Gastroesophageal sphincter (tissue), 4 donors: ENCODE data around the gene PHACTR1. TPM values are rescaled to one million over a fixed set of nuclear protein-coding genes. Genes with fewer than 3 reads are reported as not detected.
"Not testable (repeated sequence)": the region's sequence is repeated elsewhere in the genome, so short reads cannot be mapped to it uniquely, and the experiment has no call there.

ENCODE experiments used
- ATAC-seq: fragments of 150-250 bp; one replicate; pipeline ENCODE4 v1.9.1; 2016; ENCODE audit warnings: mild to moderate bottlenecking, moderate library complexity
- H3K27ac ChIP-seq, 4 donors: fragments of 200-600 bp; sonication (generic) in 3 of 4; 1 replicate in 3 of 4; 2 replicates in 1 of 4; pipeline ENCODE4 v1.5.1; 2016 to 2019
- H3K27me3 ChIP-seq: fragments of 200-600 bp; sonication (generic); one replicate; pipeline ENCODE4 v1.5.1; 2019
- H3K36me3 ChIP-seq, 2 donors: fragments of 200-600 bp; sonication (generic); one replicate each; pipeline ENCODE4 v1.5.1; 2019; ENCODE audit warnings: control low read depth in 1 of 2
- H3K4me1 ChIP-seq, 3 donors: fragments of 200-600 bp; sonication (generic); 1 replicate in 2 of 3; 2 replicates in 1 of 3; pipeline ENCODE4 v1.5.1; 2016 to 2019; ENCODE audit warnings: control low read depth in 2 of 3
- H3K4me3 ChIP-seq, 2 donors: fragments of 200-600 bp; sonication (generic); one replicate each; pipeline ENCODE4 v1.5.1; 2019; ENCODE audit warnings: mild to moderate bottlenecking in 1 of 2, moderate library complexity in 1 of 2
- H3K9me3 ChIP-seq, 3 donors: fragments of 200-600 bp; sonication (generic); one replicate each; pipeline ENCODE4 v1.5.1; 2017 to 2019; ENCODE audit warnings: control low read depth in 2 of 3
- EP300 ChIP-seq: sonication (generic); formaldehyde crosslinking; IDR thresholded peaks from one replicate; pipeline ENCODE4 v1.6.1; 2017; ENCODE audit warnings: antibody characterized with exemption, mild to moderate bottlenecking
- POLR2A ChIP-seq, 2 donors: fragments of 450-650 bp; IDR thresholded peaks; one replicate each; pipeline ENCODE4 v1.6.1; 2017; ENCODE audit warnings: antibody characterized with exemption in 2 of 2, mild to moderate bottlenecking in 2 of 2, moderate library complexity in 1 of 2
- POLR2AphosphoS5 ChIP-seq: sonication (generic); formaldehyde crosslinking; IDR thresholded peaks from one replicate; pipeline ENCODE4 v1.6.1; 2017; ENCODE audit warnings: antibody characterized with exemption
- WGBS, 2 donors: methylation state at CpG; one replicate each; pipeline ENCODE4 v1.1.5; 2018; ENCODE audit warnings: low coverage in 1 of 2; 5-methylcytosine and 5-hydroxymethylcytosine counted together
- total RNA-seq, 4 donors: library from RNA; depleted of rRNA; stranded (reverse); fragments of >200 nt; gene quantifications; one replicate each; pipeline ENCODE4 v1.1.0, GENCODE V29; 2016
- TF ChIP-seq, protein P1 (sequence below), 4 experiments: fragments of 200-600 bp in 2 of 4; fragments of 450-650 bp in 2 of 4; sonication (generic) in 1 of 4; IDR thresholded peaks; one replicate each; pipeline ENCODE4 v1.5.1; 2017 to 2019; ENCODE audit warnings: antibody characterized with exemption in 4 of 4, mild to moderate bottlenecking in 2 of 4, moderate library complexity in 2 of 4

The PHACTR1 gene
- total RNA-seq, 4 donors from 2014 or later, result 0.20 to 27.3 (median 2.2) TPM

DNA sequence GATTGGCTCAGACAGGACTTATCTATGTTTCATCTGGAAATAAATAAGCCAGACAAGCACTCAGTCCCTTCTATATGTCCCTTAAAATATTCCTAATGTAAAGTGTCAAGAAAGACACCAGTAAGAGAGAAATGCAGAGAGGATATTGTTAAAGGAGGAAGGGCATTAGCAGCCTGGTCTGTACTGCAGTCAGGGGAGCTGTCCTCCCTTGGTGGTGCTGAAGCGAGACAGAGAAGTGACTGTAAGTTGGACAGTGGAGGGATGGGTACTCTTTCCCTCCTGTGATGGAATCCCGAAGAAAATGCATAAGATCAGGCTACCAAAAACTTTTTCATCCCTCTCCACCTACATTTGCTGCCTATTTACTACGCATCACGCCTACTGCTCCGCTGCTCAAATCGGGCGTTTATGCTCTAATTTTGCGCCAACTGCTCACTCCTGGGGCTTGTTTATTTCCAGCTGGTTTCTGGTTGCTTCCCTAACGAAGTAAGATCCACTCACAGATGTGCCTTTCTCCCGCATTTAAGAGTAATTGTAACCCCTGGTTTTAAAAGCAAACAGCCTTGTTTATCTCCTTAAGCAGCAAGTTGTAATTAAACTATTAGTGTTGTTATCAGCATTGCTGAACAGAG is 35.2 kb downstream of the PHACTR1 start:
- WGBS, 2 donors, result 29 to 37% methylated on average over 10 of the region's 10 CpGs
- H3K4me3 ChIP-seq, result no peak overlapping the region
- TF ChIP-seq EP300 (no peak), POLR2AphosphoS5 (no peak), POLR2A (IDR thresholded peaks at IDR 0.05) (no peak)
- TF ChIP-seq, protein P1, sequence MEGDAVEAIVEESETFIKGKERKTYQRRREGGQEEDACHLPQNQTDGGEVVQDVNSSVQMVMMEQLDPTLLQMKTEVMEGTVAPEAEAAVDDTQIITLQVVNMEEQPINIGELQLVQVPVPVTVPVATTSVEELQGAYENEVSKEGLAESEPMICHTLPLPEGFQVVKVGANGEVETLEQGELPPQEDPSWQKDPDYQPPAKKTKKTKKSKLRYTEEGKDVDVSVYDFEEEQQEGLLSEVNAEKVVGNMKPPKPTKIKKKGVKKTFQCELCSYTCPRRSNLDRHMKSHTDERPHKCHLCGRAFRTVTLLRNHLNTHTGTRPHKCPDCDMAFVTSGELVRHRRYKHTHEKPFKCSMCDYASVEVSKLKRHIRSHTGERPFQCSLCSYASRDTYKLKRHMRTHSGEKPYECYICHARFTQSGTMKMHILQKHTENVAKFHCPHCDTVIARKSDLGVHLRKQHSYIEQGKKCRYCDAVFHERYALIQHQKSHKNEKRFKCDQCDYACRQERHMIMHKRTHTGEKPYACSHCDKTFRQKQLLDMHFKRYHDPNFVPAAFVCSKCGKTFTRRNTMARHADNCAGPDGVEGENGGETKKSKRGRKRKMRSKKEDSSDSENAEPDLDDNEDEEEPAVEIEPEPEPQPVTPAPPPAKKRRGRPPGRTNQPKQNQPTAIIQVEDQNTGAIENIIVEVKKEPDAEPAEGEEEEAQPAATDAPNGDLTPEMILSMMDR (IDR thresholded peaks at IDR 0.05), result no peak
- H3K27me3 ChIP-seq, result peaks cover 67% of the 10 kb centered on the region
- no peak overlapping the region for H3K27ac ChIP-seq
- H3K36me3 ChIP-seq, result no peaks in the 10 kb centered on the region
- H3K9me3 ChIP-seq, result no peaks in the 10 kb centered on the region
- H3K4me1 ChIP-seq, result peaks cover 0 to 14% (median 3%) of the 10 kb centered on the region in 3 donors
- ATAC-seq, result no peak

DNA sequence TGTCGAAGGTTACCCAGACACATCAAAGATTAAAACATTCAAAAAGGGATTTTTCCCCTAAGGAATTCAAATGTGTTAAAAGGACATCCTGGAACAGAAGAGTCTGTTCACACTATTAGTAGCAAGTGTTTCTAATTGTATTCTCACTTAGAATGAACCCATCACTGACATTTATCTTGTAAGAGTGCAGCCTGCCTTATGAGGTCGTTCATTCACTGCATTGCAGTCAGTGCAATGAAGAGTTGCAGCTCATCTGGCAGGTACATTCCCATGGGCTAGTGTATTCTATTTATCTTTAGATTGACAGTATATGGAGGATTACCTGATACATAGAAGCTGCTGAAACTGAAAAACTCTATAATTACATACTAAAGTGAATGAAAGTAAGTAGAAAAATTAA is 36.5 kb downstream of the PHACTR1 start:
- no peaks in the 10 kb centered on the region for H3K9me3 ChIP-seq
- no peak overlapping the region for H3K4me3 ChIP-seq
- peaks cover 58% of the 10 kb centered on the region for H3K27me3 ChIP-seq
- no peaks in the 10 kb centered on the region for H3K36me3 ChIP-seq
- no peak for ATAC-seq
- H3K27ac ChIP-seq, result no peak overlapping the region
- peaks cover 0 to 14% (median 3%) of the 10 kb centered on the region in 3 donors for H3K4me1 ChIP-seq
- WGBS, 2 donors, result 56 to 81% methylated on average over 2 of the region's 2 CpGs
- TF ChIP-seq, protein P1 (IDR thresholded peaks at IDR 0.05), result no peak
- TF ChIP-seq POLR2A (IDR thresholded peaks at IDR 0.05) (no peak), EP300 (no peak), POLR2AphosphoS5 (no peak)

DNA sequence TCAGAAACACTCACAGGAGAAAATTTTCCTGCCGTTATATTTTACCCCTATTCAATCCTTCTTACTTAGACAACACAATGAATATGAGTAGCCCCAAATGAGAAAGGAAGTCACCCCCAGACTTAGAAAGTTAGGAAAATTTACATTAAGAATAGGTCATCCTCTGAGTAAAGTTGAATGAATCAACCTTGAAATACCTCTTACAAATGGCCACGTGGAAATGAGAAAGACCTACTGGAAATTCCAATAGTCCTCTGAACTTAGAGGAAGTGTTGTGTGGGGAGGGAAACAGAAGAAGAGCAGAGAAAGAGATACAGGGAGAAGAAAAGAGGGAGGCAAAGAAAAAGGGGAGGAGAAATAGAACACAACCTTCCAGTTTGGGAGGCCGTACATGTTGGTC is 43.7 kb downstream of the PHACTR1 start:
- WGBS, 2 donors, result 66 to 72% methylated on average over 2 to 3 of the region's 3 CpGs
- ATAC-seq, result no peak
- TF ChIP-seq EP300 (no peak), POLR2AphosphoS5 (no peak), POLR2A (IDR thresholded peaks at IDR 0.05) (no peak)
- TF ChIP-seq, protein P1 (IDR thresholded peaks at IDR 0.05), result no peak
- Histone ChIP-seq H3K4me3 (no peak overlapping the region), H3K4me1 (no peaks in the 10 kb centered on the region), H3K36me3 (no peaks in the 10 kb centered on the region), H3K27ac (no peak overlapping the region), H3K27me3 (peaks cover 15% of the 10 kb centered on the region), H3K9me3 (no peaks in the 10 kb centered on the region)

DNA sequence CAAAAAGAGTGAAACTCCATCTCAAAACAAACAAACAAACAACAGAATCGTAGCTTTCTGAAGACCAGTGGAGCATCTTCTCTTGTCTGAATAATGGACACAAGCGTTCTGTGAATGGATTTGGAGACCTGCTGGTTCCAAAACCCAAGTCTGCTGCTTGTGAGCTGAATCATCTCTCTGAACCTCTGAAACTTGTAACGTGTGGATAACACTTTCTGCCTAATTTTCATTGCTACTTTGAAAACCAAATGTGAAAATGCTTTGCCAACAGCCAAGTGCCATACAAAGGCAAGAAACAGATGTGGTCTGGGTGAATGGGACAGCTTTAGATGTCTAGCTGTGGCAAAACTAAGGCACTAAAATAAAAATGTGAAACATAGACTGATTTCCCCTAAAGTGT is 44.3 kb downstream of the PHACTR1 start:
- Histone ChIP-seq H3K27me3 (peaks cover 10% of the 10 kb centered on the region), H3K4me1 (no peaks in the 10 kb centered on the region), H3K27ac (no peak overlapping the region), H3K36me3 (no peaks in the 10 kb centered on the region), H3K4me3 (no peak overlapping the region), H3K9me3 (no peaks in the 10 kb centered on the region)
- WGBS, 2 donors, result 60 to 74% methylated on average over 3 of the region's 3 CpGs
- TF ChIP-seq POLR2AphosphoS5, result no peak
- ATAC-seq, result no peak

DNA sequence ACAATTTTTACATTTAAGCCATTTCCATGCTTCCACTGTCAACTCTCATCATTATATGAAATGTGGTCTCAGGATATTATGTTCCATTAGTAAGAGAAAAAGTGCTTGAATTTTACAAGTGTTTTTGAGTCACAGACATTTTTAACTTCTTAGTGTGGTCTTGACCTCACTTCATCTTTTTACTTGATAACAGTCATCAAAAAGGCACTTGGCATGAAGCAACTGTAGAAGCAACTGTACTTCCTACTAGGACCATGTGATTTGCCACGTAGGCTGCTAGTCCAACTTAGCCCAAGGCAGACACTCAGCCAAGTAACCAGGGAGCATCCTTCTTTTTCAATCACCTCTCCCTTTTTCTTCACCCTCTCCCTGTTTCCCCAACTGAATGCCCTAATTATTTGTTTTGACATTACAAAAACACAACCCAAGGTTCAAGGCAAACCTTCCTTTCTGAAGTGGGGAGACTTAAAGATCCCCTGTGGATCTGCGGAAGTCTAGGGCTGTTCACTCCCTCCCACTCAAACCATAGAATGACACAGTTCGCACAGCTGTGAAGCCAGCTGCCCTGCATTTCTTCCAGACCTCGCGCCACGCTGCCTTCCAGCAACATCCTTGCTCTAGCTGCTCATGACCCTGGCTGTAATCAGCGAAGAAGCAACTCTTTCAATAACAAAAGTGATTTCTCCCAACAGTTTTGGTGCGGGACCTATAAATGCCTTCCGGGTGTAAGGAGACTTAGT is 45.0 kb downstream of the PHACTR1 start:
- Histone ChIP-seq H3K27ac (no peak overlapping the region), H3K4me3 (no peak overlapping the region), H3K36me3 (no peaks in the 10 kb centered on the region), H3K9me3 (no peaks in the 10 kb centered on the region), H3K27me3 (peaks cover 10% of the 10 kb centered on the region), H3K4me1 (no peaks in the 10 kb centered on the region)
- WGBS, 2 donors, result 72 to 86% methylated on average over 2 to 5 of the region's 9 CpGs
- TF ChIP-seq POLR2AphosphoS5 (no peak), EP300 (no peak), POLR2A (IDR thresholded peaks at IDR 0.05) (no peak)
- TF ChIP-seq, protein P1 (IDR thresholded peaks at IDR 0.05), result no peak
- ATAC-seq, result no peak

DNA sequence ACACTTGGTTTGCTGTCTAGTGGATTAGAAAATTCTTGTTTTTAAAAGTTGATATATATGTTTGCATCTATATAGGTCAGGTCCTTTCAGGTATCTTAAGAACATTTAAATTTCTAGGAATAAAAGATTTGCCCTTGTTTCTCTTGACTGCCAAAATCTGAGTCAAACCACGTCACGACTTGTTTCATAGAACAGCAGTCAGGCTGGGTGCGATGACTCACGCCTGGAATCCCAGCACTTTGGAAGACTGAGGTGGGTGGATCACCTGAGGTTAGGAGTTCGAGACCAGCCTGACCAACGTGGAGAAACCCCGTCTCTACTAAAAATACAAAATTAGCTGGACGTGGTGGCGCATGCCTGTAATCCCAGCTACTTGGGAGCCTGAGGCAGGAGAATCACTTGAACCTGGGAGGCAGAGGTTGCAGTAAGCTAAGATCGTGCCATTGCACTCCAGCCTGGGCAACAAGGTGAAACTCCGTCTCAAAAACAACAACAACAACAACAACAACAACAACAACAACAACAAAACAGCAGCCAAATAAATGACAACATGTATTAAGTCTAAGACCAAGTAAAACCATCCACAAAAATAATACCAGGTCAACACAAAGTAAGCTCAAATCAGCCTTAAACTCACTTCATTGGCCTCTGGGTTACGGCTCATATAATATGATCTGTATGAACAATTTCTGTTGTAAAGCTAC is 46.3 kb downstream of the PHACTR1 start:
- 88 to 90% methylated on average over 7 of the region's 12 CpGs for WGBS, 2 donors
- not testable (repeated sequence) for H3K9me3 ChIP-seq, H3K27ac ChIP-seq, H3K4me1 ChIP-seq, ATAC-seq, H3K36me3 ChIP-seq, H3K4me3 ChIP-seq, H3K27me3 ChIP-seq
